ENCODE data around the gene PLSCR1.

PLSCR1 gene

GRCh38 chr3:146470425-146470990 lies 73.9 kb downstream of the PLSCR1 start:
- no peak for DNase-seq

- DNase-seq, result peak; percentile 75
Observed at GRCh38 chr3:146469150-146470017, 75.0 kb downstream of the PLSCR1 start, which contains the start of gene PLSCR2. Gene PLSCR2, minus strand, starts transcription at chr3:146469561. Its CDS starts 9,657 bp downstream, at chr3:146459904.

DNA sequence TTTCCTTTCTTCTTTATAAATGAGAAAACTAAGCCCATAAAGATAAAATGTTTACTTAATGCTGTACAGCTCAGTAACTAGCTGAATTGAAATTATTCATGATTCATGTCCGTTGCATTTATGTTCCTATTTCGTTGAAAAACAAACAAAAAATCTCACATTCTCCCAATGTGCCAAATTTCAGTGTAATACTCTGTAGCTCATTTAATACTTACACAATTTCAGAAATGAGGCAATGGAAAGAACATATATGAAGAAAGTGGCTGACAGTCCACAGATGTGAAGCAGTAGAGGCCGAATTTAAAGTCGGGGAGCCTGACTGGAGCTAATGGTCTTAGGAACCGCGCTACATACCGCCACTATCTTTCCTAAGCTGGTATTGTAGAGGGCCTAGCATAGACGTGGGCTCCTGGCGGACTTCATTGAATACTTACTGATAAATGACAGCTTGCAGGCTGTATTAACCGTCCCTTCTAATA lies 75.7 kb downstream of the PLSCR1 start:
- no peak for DNase-seq

DNA sequence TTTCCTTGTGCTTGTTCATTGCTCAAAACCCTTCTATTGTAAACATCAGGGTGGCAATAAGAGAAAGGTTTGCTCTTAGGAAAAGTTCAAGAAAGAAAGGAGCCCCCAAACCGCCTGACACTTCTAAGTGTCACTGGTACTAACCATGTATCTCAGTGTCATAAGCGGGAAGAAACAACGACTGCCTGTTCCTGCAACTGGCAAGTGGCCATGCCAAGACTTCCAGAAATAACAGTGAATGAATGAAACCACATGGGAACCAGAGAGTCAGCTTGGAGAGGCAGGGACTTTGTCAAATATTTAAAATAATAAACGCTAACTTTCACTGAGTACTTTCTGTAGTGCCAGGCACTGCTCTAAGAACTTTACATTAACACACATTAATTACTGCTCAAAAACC lies 76.2 kb downstream of the PLSCR1 start:
- DNase-seq, result no peak

DNA sequence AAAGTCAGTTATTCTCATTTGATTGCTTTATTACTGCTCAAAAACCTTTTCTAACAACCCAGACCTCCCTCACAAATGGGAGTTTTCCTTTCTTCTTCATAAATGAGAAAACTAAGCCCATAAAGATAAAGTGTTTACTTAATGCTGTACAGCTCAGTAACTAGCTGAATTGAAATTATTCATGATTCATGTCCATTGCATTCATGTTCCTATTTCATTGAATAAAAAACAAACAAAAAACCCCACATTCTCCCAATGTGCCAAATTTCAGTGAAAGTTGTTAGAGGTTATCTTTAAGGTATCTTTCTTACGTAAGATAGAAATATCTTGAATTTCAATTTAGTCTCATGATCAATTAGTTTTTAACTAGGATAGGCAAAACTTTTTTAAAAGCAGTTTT lies 77.8 kb downstream of the PLSCR1 start:
- DNase-seq, result no peak

DNA sequence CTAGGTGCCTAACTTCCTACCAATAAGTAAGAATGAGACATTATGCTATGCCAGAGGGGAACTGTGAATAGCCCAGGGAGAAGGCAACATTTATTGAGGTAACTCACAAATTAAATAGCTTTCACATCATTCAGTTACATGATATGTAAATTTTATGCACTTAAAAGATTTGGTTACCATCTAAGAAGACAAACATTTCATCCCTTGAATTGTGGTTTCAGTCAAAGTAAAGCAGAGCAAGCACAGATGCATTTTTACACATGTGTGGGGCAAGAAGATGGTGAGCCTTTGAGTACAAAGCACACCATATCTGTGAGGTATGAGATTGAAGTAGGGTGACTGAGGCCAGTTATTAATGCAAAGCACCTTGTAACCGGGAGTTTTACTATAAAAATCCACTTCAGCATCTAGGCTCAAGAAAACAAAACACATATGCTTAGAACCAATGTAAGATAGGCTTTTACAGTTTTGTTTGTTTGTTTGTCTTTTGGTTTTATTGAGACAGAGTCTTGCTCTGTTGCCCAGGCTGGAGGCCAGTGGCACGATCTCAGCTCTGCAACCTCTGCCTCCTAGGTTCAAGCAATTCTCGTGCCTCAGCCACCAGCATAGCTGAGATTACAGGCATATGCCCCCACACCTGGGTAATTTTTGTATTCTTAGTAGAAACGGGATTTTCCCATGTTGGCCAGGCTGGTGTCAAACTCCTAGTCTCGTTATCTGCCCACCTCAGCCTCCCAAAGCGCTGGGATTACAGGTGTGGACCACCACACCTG lies 78.5 kb downstream of the PLSCR1 start:
- DNase-seq, result no peak
